Measurements from ENCODE around the gene CLEC17A. TPM values are rescaled to one million over a fixed set of nuclear protein-coding genes. Genes with fewer than 3 reads are reported as not detected.
"Not testable (repeated sequence)": the region's sequence is repeated elsewhere in the genome, so short reads cannot be mapped to it uniquely, and the experiment has no call there.

CLEC17A gene
- total and polyA plus RNA-seq, 2 of the 13 experiments (the other 11 are each of a cell fraction or from before 2014, with no cell fraction given): not detected

GRCh38 chr19:14612657-14613056 is 29.8 kb downstream of the CLEC17A start (continued):
- TF ChIP-seq ZNF512B (CRISPR knock-in tag; IDR thresholded peaks at IDR 0.05; ENCODE audit: borderline replicate concordance) (no peak), ZNF24 (IDR thresholded peaks at IDR 0.05) (no peak), ASH2L (IDR thresholded peaks at IDR 0.05; ENCODE audit: insufficient read length, low read depth, low read length) (no peak), ZKSCAN1 (IDR thresholded peaks at IDR 0.05; ENCODE audit: low read length) (no peak), DMAP1 (CRISPR knock-in tag; IDR thresholded peaks at IDR 0.05) (no peak)
- TF ChIP-seq, protein P1, sequence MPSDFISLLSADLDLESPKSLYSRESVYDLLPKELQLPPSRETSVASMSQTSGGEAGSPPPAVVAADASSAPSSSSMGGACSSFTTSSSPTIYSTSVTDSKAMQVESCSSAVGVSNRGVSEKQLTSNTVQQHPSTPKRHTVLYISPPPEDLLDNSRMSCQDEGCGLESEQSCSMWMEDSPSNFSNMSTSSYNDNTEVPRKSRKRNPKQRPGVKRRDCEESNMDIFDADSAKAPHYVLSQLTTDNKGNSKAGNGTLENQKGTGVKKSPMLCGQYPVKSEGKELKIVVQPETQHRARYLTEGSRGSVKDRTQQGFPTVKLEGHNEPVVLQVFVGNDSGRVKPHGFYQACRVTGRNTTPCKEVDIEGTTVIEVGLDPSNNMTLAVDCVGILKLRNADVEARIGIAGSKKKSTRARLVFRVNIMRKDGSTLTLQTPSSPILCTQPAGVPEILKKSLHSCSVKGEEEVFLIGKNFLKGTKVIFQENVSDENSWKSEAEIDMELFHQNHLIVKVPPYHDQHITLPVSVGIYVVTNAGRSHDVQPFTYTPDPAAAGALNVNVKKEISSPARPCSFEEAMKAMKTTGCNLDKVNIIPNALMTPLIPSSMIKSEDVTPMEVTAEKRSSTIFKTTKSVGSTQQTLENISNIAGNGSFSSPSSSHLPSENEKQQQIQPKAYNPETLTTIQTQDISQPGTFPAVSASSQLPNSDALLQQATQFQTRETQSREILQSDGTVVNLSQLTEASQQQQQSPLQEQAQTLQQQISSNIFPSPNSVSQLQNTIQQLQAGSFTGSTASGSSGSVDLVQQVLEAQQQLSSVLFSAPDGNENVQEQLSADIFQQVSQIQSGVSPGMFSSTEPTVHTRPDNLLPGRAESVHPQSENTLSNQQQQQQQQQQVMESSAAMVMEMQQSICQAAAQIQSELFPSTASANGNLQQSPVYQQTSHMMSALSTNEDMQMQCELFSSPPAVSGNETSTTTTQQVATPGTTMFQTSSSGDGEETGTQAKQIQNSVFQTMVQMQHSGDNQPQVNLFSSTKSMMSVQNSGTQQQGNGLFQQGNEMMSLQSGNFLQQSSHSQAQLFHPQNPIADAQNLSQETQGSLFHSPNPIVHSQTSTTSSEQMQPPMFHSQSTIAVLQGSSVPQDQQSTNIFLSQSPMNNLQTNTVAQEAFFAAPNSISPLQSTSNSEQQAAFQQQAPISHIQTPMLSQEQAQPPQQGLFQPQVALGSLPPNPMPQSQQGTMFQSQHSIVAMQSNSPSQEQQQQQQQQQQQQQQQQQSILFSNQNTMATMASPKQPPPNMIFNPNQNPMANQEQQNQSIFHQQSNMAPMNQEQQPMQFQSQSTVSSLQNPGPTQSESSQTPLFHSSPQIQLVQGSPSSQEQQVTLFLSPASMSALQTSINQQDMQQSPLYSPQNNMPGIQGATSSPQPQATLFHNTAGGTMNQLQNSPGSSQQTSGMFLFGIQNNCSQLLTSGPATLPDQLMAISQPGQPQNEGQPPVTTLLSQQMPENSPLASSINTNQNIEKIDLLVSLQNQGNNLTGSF (CRISPR knock-in tag; IDR thresholded peaks at IDR 0.05): no peak

DNA sequence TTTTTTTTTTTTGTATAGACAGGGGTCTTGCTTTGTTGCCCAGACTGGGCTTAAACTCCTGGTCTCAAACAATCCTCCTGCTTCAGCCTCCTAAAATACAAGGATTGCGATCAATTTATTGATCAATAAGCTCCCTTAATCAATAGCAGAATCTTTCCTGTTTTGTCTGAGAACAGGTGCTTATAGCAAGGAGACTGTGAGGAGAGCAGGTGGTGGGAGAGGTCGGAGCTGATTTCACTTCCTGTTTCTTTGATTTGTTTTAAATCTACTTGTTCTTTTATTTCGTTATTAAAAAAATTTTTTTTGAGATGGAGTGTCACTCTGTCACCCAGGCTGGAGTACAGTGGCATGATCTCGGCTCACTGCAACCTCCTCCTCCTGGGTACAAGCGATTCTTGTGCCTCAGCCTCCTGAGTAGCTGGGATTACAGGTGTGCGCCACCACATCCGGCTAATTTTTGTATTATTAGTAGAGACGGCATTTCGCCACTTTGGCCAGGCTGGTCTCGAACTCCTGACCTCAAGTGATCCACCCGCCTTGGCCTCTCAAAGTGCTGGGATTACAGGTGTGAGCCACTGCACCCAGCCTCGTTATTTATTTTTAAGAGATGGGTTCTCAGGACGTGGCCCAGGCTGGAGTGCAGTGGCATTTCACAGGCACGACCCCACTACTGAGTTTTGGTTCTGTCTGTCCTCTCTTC is 30.7 kb downstream of the CLEC17A start:
- H3K9ac ChIP-seq (ENCODE audit: insufficient read depth, low read depth, low read length); H3K79me2 ChIP-seq (ENCODE audit: insufficient read depth, low read length); BruUV-seq (replicated peaks); POLR2A ChIA-PET; H3K4me2 ChIP-seq (ENCODE audit: low read depth, low read length); CTCF ChIA-PET (ENCODE audit: low intra/inter-chr PET ratio, low total read pairs); H3K4me3 ChIP-seq (replicated peaks in 1 of 3; ENCODE audit: insufficient read depth in 1 of 3, low read depth in 2 of 3, low read length in 3 of 3); FAIRE-seq; DNase-seq (ENCODE audit: low spot score); in situ Hi-C loops (cut with HindIII; ENCODE audit: extremely low pct_ligation_motif_present, low pct_unique_long_range_greater_than_20kb); ATAC-seq; intact Hi-C loops (cut with micrococcal nuclease; ENCODE audit: unreplicated experiment); H4K20me1 ChIP-seq (ENCODE audit: insufficient read depth, low read length); H3K27ac ChIP-seq (ENCODE audit: extremely low read length, insufficient read depth, low read length); H3K9me3 ChIP-seq (ENCODE audit: low read length); H3K36me3 ChIP-seq (replicated peaks in 1 of 2; ENCODE audit: control insufficient read depth in 1 of 2, insufficient read depth in 2 of 2, low read length in 2 of 2); H2AFZ ChIP-seq (ENCODE audit: low read length); H3K27me3 ChIP-seq (ENCODE audit: control insufficient read depth in 1 of 2, insufficient read depth in 2 of 2, low read length in 2 of 2): not testable (repeated sequence)
- 61% methylated on average over 14 of the region's 14 CpGs for WGBS (ENCODE audit: low lambda C conversion rate)
- peaks cover 16% of the 10 kb centered on the region for H3K4me1 ChIP-seq (ENCODE audit: insufficient read depth, low read length)
